Measurements from ENCODE around the gene CACNA2D4. TPM values are rescaled to one million over a fixed set of nuclear protein-coding genes. Genes with fewer than 3 reads are reported as not detected.

CACNA2D4 gene
- total RNA-seq, 1 donor from 2014 or later: 2.8 TPM

DNA sequence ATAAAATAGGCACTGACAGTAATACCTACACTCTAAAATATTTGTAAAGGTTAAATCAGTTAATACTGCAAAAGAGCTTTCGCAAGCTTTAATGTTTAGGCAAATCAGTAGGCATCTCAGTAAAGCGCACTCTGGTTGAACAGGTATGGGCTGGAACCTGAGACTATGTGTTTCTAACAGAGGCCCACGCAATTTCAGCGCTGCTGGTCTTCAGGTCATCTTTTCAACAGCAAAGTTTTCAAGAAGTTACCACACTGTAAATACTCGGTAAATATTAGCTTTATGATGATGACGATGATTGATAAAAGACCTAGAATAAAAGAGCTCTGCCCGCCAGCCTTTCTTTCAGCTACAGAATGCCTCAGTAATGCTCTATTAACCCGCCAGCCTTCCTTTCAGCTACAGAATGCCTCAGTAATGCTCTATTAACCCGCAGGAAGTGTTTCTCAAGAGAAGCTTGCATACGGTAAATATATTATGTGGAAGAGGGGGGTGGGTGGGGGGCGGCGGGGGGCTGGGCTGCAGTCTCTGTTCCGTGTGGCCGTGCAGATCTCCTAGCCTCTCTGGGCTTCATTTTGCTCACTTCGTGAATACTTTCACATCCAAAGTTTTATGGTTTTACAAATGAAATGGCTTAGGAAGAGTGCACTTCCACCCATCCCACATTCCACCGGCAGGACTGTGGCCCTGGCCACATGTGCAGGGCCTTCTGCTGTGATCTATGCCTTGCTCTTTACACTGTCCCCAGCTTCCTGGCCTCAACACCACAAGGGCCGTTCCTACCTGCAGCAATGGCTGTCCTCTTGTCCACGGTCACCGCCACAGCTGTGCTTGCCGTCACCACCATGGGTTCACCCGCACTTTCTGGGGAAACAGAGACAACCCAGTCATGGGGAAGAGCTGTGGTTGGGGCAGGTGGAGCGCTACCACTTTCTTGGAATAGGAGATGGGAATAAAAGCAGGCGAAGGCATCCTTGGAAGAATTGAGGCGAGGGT, 78.2 kb downstream of the CACNA2D4 start:
- POLR2A ChIA-PET: no interaction called here

DNA sequence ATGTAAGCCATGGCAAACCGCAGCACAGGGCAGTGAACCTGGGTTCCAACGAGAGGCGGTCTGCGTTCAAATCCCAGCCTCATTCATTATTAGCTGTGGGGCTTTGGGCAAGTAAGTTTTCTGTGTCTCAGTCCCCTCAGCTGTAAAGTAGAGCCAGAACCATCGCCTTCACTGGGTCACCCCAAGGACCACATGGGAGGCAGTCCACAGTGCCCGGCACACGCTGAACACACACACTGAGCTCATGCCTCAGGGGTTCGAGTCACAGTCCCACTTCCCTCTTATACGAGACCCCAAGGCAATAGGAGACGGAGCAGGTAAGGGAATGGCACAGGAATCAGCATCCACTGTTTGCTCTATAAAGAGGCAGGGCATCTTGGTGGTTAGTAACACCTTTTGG, 79.0 kb downstream of the CACNA2D4 start:
- POLR2A ChIA-PET: no interaction called here
- Mint-ChIP-seq H3K4me3 (no peak overlapping the region), H3K27ac (no peak overlapping the region), H3K36me3 (ENCODE audit: low read depth) (no peaks in the 10 kb centered on the region), H3K4me1 (peaks cover 30% of the 10 kb centered on the region), H3K27me3 (peaks cover 4% of the 10 kb centered on the region), H3K9me3 (no peaks in the 10 kb centered on the region)
- TF ChIP-seq, protein P1, sequence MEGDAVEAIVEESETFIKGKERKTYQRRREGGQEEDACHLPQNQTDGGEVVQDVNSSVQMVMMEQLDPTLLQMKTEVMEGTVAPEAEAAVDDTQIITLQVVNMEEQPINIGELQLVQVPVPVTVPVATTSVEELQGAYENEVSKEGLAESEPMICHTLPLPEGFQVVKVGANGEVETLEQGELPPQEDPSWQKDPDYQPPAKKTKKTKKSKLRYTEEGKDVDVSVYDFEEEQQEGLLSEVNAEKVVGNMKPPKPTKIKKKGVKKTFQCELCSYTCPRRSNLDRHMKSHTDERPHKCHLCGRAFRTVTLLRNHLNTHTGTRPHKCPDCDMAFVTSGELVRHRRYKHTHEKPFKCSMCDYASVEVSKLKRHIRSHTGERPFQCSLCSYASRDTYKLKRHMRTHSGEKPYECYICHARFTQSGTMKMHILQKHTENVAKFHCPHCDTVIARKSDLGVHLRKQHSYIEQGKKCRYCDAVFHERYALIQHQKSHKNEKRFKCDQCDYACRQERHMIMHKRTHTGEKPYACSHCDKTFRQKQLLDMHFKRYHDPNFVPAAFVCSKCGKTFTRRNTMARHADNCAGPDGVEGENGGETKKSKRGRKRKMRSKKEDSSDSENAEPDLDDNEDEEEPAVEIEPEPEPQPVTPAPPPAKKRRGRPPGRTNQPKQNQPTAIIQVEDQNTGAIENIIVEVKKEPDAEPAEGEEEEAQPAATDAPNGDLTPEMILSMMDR (IDR thresholded peaks at IDR 0.05): no peak
- ATAC-seq (ENCODE audit: low read depth) (no peak), DNase-seq (no peak)
- CTCF ChIA-PET: interaction anchor here (1.1 kb wide), 1 partner anchor 101 kb away, joined by 4 read pairs; no protein-coding TSS in a partner anchor
- intact Hi-C loops (cut with micrococcal nuclease): no loop called here

More for the DNA sequence above, 78.2 kb downstream of the CACNA2D4 start:
- H3K27ac Mint-ChIP-seq: no peak overlapping the region
- no peaks in the 10 kb centered on the region for H3K9me3 Mint-ChIP-seq
- no peak for ATAC-seq (ENCODE audit: low read depth)
- H3K4me1 Mint-ChIP-seq: peaks cover 34% of the 10 kb centered on the region
- no peaks in the 10 kb centered on the region for H3K36me3 Mint-ChIP-seq (ENCODE audit: low read depth)
- H3K4me3 Mint-ChIP-seq: no peak overlapping the region
- TF ChIP-seq, protein P1 (IDR thresholded peaks at IDR 0.05): no peak
- CTCF ChIA-PET: no interaction called here
- no peak for DNase-seq
- intact Hi-C loops (cut with micrococcal nuclease): no loop called here
- peaks cover 3% of the 10 kb centered on the region for H3K27me3 Mint-ChIP-seq

DNA sequence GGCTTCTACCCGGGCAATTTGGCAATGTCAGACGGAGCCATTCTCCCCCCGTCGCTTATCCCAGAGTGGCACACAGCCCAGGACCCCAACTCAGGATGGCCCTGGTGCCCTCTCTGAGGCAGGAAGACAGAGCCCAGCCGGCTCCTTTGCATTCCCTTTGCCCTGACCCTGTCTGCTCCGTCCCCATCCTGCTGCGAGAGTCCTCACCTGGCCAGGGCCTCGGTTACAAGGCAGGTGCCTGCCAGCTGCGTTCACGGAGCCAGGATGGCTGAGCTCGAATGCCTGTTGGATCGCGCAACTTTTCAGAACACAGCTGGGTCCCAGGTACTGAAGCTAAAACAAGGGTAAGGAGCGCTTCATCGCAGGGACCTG, 79.5 kb downstream of the CACNA2D4 start:
- no peaks in the 10 kb centered on the region for H3K9me3 Mint-ChIP-seq
- ChIA-PET POLR2A (no interaction called here), CTCF (interaction anchor here (1.1 kb wide), 1 partner anchor 101 kb away, joined by 4 read pairs; no protein-coding TSS in a partner anchor)
- peaks cover 30% of the 10 kb centered on the region for H3K4me1 Mint-ChIP-seq
- no peak overlapping the region for H3K27ac Mint-ChIP-seq
- DNase-seq (no peak), ATAC-seq (ENCODE audit: low read depth) (no peak)
- H3K36me3 Mint-ChIP-seq (ENCODE audit: low read depth): no peaks in the 10 kb centered on the region
- peaks cover 6% of the 10 kb centered on the region for H3K27me3 Mint-ChIP-seq
- no peak overlapping the region for H3K4me3 Mint-ChIP-seq
- TF ChIP-seq, protein P1 (IDR thresholded peaks at IDR 0.05): no peak
- intact Hi-C loops (cut with micrococcal nuclease): no loop called here

DNA sequence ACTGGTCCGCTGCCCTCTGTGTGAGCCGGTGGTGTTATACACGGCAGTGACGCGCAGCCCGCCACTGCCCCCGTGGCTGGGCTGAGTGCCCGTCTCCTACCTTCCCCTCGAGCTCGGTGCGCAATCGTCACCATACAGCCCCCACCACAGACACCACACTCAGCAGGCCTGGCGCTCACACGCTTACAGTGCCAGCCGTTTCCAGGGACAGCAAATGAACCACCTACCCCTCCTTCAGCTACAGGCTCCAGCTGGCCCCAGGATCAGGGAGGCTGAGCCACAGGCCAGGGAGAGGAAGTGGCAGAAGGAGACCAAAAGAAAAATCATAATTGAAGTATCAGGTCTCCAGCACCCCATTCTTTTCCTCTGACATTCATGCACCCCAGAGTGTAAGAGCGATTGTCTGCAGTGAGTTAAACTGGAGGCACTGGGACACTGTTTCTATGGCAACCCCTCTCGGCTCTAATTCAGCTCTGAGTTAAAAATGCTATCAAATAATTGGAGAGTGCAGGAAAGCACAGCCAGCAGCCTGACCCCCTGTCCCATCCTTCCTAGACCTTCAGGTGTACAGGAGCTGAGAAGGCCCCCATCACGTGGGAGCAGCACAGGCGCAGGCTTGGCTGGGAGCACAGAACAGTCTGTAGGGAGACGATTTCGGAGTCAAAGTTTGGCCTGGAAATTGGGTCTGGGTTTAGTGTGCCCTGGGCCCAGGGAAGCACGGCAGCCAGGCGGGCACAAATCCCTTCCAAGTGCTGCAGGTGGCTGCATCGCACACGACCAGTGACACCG, 80.1 kb downstream of the CACNA2D4 start:
- Mint-ChIP-seq H3K27ac (no peak overlapping the region), H3K9me3 (no peaks in the 10 kb centered on the region), H3K4me1 (peaks cover 30% of the 10 kb centered on the region), H3K4me3 (no peak overlapping the region), H3K27me3 (peaks cover 12% of the 10 kb centered on the region), H3K36me3 (ENCODE audit: low read depth) (no peaks in the 10 kb centered on the region)
- intact Hi-C loops (cut with micrococcal nuclease): no loop called here
- CTCF ChIA-PET: interaction anchor here (1.1 kb wide), 1 partner anchor 102 kb away, joined by 4 read pairs; no protein-coding TSS in a partner anchor
- no peak for DNase-seq
- TF ChIP-seq, protein P1 (IDR thresholded peaks at IDR 0.05): no peak
- POLR2A ChIA-PET: no interaction called here
- ATAC-seq (ENCODE audit: low read depth): no peak
